K562 (cell line): ENCODE measurements around the gene SNRNP200. TPM values are rescaled to one million over a fixed set of nuclear protein-coding genes. Genes with fewer than 3 reads are reported as not detected.
A peak's percentile ranks its signal among the peaks of the same experiment; 100 is the strongest.

Source experiments
- CEBPZ ChIP-seq: fragments of 150-350 bp; IDR thresholded peaks from 2 replicates; pipeline ENCODE4 v1.6.1; 2014; ENCODE audit warnings: low read depth, mild to moderate bottlenecking, low read length, borderline replicate concordance
- CTCFL ChIP-seq: IDR thresholded peaks from 2 replicates; pipeline ENCODE4 v1.6.1; 2011; ENCODE audit warnings: borderline replicate concordance, low read depth, mild to moderate bottlenecking, moderate library complexity, low read length; ENCODE audit not compliant: insufficient read depth, poor library complexity, severe bottlenecking
- GABPB2 ChIP-seq: fragments of 250-450 bp; sonication (Bioruptor Pico); conservative IDR thresholded peaks from 2 replicates; pipeline ENCODE4 v1.5.1; 2021; ENCODE audit warnings: mild to moderate bottlenecking
- GTF2F1 ChIP-seq: IDR thresholded peaks from 2 replicates; pipeline ENCODE4 v1.6.1; 2011; ENCODE audit warnings: low read depth, low read length, improper control_type of control experiment
- L3MBTL2 ChIP-seq: fragments of 450-650 bp; IDR thresholded peaks from 2 replicates; pipeline ENCODE4 v1.6.1; 2016; ENCODE audit warnings: mild to moderate bottlenecking, moderate library complexity
- MGA ChIP-seq: fragments of 450-650 bp; IDR thresholded peaks from 2 replicates; pipeline ENCODE4 v1.6.1; 2016; ENCODE audit warnings: mild to moderate bottlenecking, moderate library complexity
- NFE2L1 ChIP-seq: fragments of 450-650 bp; IDR thresholded peaks from 2 replicates; pipeline ENCODE4 v1.6.1; 2016; ENCODE audit warnings: missing genetic modification characterization, low read depth, mild to moderate bottlenecking, missing compliant biosample characterization, moderate library complexity, borderline replicate concordance
- POLR2H ChIP-seq: IDR thresholded peaks from 2 replicates; pipeline ENCODE4 v1.6.1; 2016; ENCODE audit warnings: missing genetic modification characterization, low read depth, mild to moderate bottlenecking, control low read depth, missing compliant biosample characterization, moderate library complexity
- polyA plus RNA-seq, 8 experiments: library from polyadenylated mRNA; depleted of rRNA in 4 of 8; stranded (reverse) in 5 of 8; unstranded in 3 of 8; fragments of >200 nt; fragmentation: Nextera tagmentation in 2 of 8; fragmentation: Illumina TruSeq in 1 of 8; extraction: Ambion mirVana in 2 of 8; extraction: Trizol in 1 of 8; gene quantifications; 2 replicates each; pipeline versions ENCODE4 v1.2.1 to v1.2.3, GENCODE V29; 2011 to 2014; ENCODE audit warnings: inconsistent platforms in 1 of 8, missing spikeins in 1 of 8
- total RNA-seq, 7 experiments: library from RNA; depleted of rRNA in 6 of 7; stranded (reverse); fragments of >200 nt in 6 of 7; fragmentation: Illumina TruSeq in 2 of 7; extraction: Trizol in 2 of 7; gene quantifications; 2 replicates each; pipeline versions ENCODE4 v1.2.1 to v1.2.3, GENCODE V29; 2011 to 2021; ENCODE audit warnings: low replicate concordance in 1 of 7

SNRNP200 gene
- total and polyA plus RNA-seq, 9 of the 15 experiments (the other 6 are each of a cell fraction or from before 2014, with no cell fraction given) = 76.1 to 231 (median 155) TPM

- TF ChIP-seq MGA = no peak
- TF ChIP-seq CTCFL = no peak
- no peak for TF ChIP-seq POLR2H (tag)
- no peak for TF ChIP-seq NFE2L1 (tag)
- TF ChIP-seq GTF2F1 = no peak
- TF ChIP-seq L3MBTL2 = peak; percentile 63
- no peak for TF ChIP-seq CEBPZ
- TF ChIP-seq GABPB2 (CRISPR knock-in tag) = no peak
Observed at GRCh38 chr2:96265840-96266679, 39.3 kb downstream of the SNRNP200 start, which contains the start of the genes CIAO1 and TMEM127 (continued).
